ENCODE data around the gene IL22RA1.

IL22RA1 gene, protein sequence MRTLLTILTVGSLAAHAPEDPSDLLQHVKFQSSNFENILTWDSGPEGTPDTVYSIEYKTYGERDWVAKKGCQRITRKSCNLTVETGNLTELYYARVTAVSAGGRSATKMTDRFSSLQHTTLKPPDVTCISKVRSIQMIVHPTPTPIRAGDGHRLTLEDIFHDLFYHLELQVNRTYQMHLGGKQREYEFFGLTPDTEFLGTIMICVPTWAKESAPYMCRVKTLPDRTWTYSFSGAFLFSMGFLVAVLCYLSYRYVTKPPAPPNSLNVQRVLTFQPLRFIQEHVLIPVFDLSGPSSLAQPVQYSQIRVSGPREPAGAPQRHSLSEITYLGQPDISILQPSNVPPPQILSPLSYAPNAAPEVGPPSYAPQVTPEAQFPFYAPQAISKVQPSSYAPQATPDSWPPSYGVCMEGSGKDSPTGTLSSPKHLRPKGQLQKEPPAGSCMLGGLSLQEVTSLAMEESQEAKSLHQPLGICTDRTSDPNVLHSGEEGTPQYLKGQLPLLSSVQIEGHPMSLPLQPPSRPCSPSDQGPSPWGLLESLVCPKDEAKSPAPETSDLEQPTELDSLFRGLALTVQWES

DNA sequence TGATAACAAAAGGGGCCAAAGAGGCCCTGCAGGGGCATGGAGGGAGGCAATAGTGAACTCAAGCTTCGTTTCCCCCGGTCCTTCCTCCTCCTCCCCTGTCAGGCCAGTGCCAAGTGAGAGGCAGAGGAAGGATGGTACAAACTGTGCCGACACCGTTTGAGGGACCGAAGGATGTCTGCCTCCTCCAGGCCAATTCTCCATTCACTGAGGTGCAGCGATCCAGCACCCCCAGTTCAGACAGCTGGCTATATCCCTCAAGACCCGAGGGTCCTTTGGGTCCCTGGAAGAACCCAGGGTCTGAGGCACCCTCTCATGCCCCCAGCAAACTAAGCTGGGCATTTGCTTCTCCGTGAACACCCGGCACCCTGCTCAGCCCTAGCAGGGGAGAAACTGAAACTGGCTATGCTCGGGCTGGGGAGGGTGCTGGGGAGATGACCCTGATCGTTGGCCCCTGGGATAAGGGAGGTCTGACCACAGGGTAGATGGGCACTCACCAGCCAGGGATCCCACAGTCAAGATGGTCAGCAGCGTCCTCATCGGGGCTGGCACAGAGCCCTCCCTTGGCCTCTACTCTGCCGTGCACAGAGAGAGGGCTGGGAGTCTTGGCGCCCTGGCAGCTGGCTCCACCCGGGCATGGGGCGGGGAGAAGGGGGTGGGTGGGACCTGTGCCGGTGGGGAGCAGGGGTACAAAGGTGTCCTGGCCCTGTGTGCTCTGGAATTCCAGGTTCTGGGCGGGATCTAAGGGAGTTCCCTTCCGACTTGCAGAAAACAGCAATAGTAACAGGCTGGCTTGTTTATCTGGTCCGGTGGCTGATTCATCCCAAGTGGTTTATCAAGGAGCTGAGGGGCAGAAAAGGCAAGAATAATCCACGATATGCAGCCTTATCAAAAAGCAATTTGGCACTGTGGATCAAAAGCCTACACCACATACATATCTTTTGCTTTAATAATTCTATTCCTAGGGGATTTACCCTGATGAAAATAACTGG is at the start of gene IL22RA1:
TSS of gene IL22RA1 (minus strand) at position 595 of the 989 bp plus-strand sequence. CDS start at position 537, 58 bp downstream.
- Histone ChIP-seq H3K4me1 (ENCODE audit: control insufficient read depth, insufficient read depth, low read length) (no peaks in the 10 kb centered on the region), H3K36me3 (ENCODE audit: control insufficient read depth, insufficient read depth, low read length) (no peaks in the 10 kb centered on the region), H3K27ac (ENCODE audit: low read length) (no peak within 1 kb of the TSS), H3K9me3 (ENCODE audit: control insufficient read depth, insufficient read depth, low read length) (no peaks in the 10 kb centered on the region), H3K4me3 (ENCODE audit: low read length) (no peak within 1 kb of the TSS), H3K27me3 (ENCODE audit: control insufficient read depth, insufficient read depth, low read length) (no peaks in the 10 kb centered on the region)
- no peak for DNase-seq (ENCODE audit: low read depth, low spot score)
- WGBS (ENCODE audit: insufficient coverage, insufficient read length) = no CpG with 5 or more reads among the region's 22 CpGs

DNA sequence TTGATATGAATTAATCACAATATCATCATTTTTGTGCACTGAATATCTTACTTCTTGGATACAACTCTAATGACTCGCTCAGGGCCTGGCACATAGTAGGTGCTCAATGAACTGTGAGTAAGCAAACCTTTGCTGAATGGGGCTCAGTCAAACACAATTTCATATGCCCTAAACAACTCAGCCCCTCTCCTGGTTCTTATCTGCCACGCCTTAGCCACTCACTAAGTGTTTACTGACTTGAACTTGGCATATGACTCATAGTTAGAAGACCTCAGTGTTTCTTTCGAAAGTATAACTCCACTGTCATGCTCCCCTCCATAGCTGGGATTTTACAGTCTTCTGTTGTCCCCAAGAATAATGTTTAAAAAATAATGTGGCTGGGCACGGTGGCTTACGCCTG is 48.9 kb upstream of the IL22RA1 start:
- Histone ChIP-seq H3K4me3 (ENCODE audit: low read length) (no peak overlapping the region), H3K4me1 (ENCODE audit: control insufficient read depth, insufficient read depth, low read length) (peaks cover 3% of the 10 kb centered on the region; the same call in 1 of the 2 replicates), H3K27ac (ENCODE audit: low read length) (no peak overlapping the region), H3K27me3 (ENCODE audit: control insufficient read depth, insufficient read depth, low read length) (no peaks in the 10 kb centered on the region), H3K9me3 (ENCODE audit: control insufficient read depth, insufficient read depth, low read length) (no peaks in the 10 kb centered on the region), H3K36me3 (ENCODE audit: control insufficient read depth, insufficient read depth, low read length) (no peaks in the 10 kb centered on the region)
- WGBS (ENCODE audit: insufficient coverage, insufficient read length) = no CpG with 5 or more reads among the region's 5 CpGs
- DNase-seq (ENCODE audit: low read depth, low spot score) = no peak

DNA sequence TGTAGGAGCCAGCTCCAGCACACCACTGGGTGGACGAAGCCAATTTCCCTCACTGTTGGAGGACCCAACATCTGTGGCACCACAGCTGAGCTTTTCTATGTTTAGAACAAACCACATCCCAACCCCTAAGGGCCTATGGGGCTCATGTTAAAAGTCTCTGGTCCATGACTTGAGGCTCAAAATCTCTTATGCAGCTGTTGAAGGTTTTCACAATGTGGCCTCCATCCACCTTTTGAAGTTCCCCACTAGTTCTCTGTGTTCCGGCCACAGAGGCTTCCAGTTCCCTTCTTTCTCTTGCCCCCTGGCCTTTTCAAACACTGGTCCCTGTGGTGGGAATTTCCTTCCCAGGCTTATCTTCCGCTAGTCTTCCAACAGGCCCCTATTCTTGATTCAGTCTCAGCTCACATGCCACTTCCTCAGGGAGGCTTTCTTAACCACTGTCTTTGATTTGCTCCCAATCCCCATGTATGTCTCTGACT is 48.1 kb upstream of the IL22RA1 start:
- Histone ChIP-seq H3K36me3 (ENCODE audit: control insufficient read depth, insufficient read depth, low read length) (no peaks in the 10 kb centered on the region), H3K4me3 (ENCODE audit: low read length) (no peak overlapping the region), H3K27ac (ENCODE audit: low read length) (no peak overlapping the region), H3K9me3 (ENCODE audit: control insufficient read depth, insufficient read depth, low read length) (no peaks in the 10 kb centered on the region), H3K4me1 (ENCODE audit: control insufficient read depth, insufficient read depth, low read length) (peaks cover 3% of the 10 kb centered on the region; the same call in 1 of the 2 replicates), H3K27me3 (ENCODE audit: control insufficient read depth, insufficient read depth, low read length) (no peaks in the 10 kb centered on the region)
- no peak for DNase-seq (ENCODE audit: low read depth, low spot score)
- no CpG with 5 or more reads among the region's 3 CpGs for WGBS (ENCODE audit: insufficient coverage, insufficient read length)

DNA sequence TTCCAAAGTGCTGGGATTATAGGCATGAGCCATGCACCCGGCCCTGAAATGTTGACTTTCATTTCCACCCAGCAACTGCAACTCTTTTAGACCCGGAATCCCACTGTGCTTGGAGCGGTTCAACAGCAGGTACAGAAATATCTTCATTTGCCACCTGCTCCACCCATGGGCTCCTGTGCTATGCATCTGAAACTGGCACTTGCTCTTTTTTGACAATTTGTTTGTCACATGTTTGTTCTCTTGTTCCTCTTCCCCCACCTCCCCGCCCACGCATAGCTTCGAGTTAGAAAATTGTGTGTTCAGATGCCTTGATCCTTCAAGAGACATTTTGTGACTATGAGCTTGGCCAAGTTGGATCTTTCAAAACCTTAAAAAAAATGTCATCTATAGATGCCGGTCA is 46.6 kb upstream of the IL22RA1 start:
- H3K9me3 ChIP-seq (ENCODE audit: control insufficient read depth, insufficient read depth, low read length) = no peaks in the 10 kb centered on the region
- no peak for DNase-seq (ENCODE audit: low read depth, low spot score)
- no peaks in the 10 kb centered on the region for H3K27me3 ChIP-seq (ENCODE audit: control insufficient read depth, insufficient read depth, low read length)
- H3K4me3 ChIP-seq (ENCODE audit: low read length) = no peak overlapping the region
- peaks cover 3% of the 10 kb centered on the region; the same call in 1 of the 2 replicates for H3K4me1 ChIP-seq (ENCODE audit: control insufficient read depth, insufficient read depth, low read length)
- no peak overlapping the region for H3K27ac ChIP-seq (ENCODE audit: low read length)
- no CpG with 5 or more reads among the region's 7 CpGs for WGBS (ENCODE audit: insufficient coverage, insufficient read length)
- no peaks in the 10 kb centered on the region for H3K36me3 ChIP-seq (ENCODE audit: control insufficient read depth, insufficient read depth, low read length)

DNA sequence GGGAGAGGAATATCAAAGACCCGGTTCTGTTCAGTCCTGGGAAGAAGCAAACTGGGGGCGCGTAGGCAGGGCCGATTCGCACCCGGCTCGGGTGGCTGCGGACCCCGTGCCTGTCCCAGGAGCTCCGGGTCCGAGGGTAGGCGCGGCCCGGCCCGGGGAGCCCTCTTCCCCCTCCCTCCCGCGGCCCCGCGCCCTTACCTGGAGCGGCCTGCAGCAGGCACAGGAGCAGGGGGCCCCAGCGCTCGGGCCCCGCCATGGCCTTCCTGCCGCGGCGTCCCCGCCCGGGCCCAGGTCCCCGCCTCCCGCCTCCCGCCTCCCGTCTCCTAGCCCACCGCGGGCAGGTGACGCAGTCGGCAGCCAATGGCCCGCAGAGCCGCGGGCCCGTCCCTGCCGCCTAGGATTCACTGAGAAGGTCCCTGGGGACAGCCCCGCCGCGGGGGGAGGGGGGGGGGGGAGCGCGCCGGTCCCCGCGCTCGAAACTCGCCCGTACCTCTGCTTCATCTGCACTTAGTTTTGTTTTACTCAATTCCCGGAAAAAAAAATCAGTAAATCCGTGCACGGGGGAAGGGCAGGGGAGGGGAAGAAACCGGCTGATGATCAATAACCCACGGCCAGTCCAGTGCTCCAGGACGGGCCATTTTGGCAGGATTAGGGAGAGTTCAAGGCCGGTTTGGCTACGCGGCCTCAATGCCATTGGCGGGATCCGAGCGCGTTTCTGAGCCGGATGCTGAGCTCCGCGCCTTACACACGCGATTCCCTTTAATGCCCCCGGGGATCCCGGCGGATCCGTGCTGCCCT is 44.3 kb upstream of the IL22RA1 start, which contains the start of gene IFNLR1:
TSS of gene IFNLR1 (minus strand) at position 297 of the 798 bp plus-strand sequence. CDS start at position 256, 41 bp downstream.
- Histone ChIP-seq H3K27ac (ENCODE audit: low read length) (no peak within 1 kb of the TSS), H3K27me3 (ENCODE audit: control insufficient read depth, insufficient read depth, low read length) (no peaks in the 10 kb centered on the region), H3K4me1 (ENCODE audit: control insufficient read depth, insufficient read depth, low read length) (peaks cover 3% of the 10 kb centered on the region; the same call in 1 of the 2 replicates), H3K9me3 (ENCODE audit: control insufficient read depth, insufficient read depth, low read length) (no peaks in the 10 kb centered on the region), H3K36me3 (ENCODE audit: control insufficient read depth, insufficient read depth, low read length) (no peaks in the 10 kb centered on the region), H3K4me3 (ENCODE audit: low read length) (peak within 1 kb of the TSS; percentile 79; the same call in 1 of the 2 replicates)
- no CpG with 5 or more reads among the region's 74 CpGs for WGBS (ENCODE audit: insufficient coverage, insufficient read length)
- no peak for DNase-seq (ENCODE audit: low read depth, low spot score)

DNA sequence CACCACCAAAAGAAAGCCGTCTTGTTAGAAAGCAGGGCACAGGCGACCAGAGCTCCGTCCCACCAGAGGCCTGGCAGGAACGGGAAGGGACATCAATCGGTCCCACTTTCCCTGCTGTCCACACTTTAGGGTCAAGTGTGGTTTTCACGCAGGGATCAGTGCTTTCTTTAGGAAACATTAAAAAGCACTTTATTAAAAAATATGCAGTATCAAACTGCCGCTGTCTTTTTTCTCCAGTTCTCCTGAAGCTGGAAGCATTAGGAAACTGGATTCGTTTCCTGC is 43.7 kb upstream of the IL22RA1 start:
- Histone ChIP-seq H3K27ac (ENCODE audit: low read length) (no peak overlapping the region), H3K4me3 (ENCODE audit: low read length) (peak overlapping the region; percentile 79; the same call in 1 of the 2 replicates), H3K27me3 (ENCODE audit: control insufficient read depth, insufficient read depth, low read length) (no peaks in the 10 kb centered on the region), H3K36me3 (ENCODE audit: control insufficient read depth, insufficient read depth, low read length) (no peaks in the 10 kb centered on the region), H3K4me1 (ENCODE audit: control insufficient read depth, insufficient read depth, low read length) (peaks cover 3% of the 10 kb centered on the region; the same call in 1 of the 2 replicates), H3K9me3 (ENCODE audit: control insufficient read depth, insufficient read depth, low read length) (no peaks in the 10 kb centered on the region)
- no CpG with 5 or more reads among the region's 8 CpGs for WGBS (ENCODE audit: insufficient coverage, insufficient read length)
- DNase-seq (ENCODE audit: low read depth, low spot score) = no peak

DNA sequence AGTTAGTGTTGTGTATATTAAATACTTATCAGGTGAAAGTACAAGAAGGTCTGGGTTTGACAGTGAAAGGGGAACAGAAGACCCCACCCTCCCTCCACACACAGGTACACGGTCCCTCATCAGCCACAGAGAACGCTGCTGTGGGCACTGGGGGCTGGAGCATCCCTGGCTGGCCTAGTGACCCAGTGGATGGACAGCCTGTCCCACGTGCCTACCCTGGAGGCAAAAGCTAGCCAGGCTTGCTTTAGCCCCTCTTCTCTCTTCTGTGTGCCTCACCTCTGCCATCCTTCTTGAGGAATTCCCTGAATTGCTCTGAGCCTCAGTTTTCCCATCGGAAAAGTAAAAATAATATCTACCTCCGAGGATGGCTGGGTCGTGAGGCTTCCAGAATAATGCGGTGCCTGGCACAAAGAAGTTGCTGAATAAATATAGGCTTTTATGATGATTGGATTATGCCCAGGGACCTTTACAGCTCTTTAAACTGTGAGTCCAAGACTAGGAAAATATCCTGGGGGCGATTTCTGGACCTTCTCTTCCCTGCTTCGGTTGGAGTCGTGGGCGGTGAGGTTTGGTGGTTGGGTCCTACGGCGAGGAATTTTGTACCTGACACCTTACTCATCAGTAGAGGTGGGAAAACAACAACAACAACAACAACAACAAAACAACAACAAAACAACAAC is 43.2 kb upstream of the IL22RA1 start:
- Histone ChIP-seq H3K4me3 (ENCODE audit: low read length) (peak overlapping the region; percentile 79; the same call in 1 of the 2 replicates), H3K27ac (ENCODE audit: low read length) (no peak overlapping the region), H3K27me3 (ENCODE audit: control insufficient read depth, insufficient read depth, low read length) (no peaks in the 10 kb centered on the region), H3K4me1 (ENCODE audit: control insufficient read depth, insufficient read depth, low read length) (peaks cover 3% of the 10 kb centered on the region; the same call in 1 of the 2 replicates), H3K9me3 (ENCODE audit: control insufficient read depth, insufficient read depth, low read length) (no peaks in the 10 kb centered on the region), H3K36me3 (ENCODE audit: control insufficient read depth, insufficient read depth, low read length) (no peaks in the 10 kb centered on the region)
- no CpG with 5 or more reads among the region's 13 CpGs for WGBS (ENCODE audit: insufficient coverage, insufficient read length)
- DNase-seq (ENCODE audit: low read depth, low spot score) = no peak

DNA sequence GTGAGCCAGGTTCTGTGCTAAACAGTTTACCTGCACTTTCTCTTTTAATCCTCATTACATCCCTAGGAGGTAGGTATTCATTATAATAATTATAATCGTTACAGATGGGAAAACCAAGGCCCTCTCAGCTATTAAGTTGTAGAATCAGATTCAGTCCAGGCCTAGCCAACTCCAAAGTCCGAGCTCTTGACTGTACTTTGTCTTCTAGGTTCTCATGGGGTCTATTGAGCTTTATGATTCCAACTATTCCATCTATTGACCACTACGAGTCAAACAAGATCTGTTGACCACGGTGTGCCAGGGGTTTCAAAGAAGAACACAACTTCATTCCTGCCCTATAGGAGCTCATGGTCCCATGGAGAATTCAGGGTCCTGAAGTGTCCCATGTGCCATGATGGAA is 42.1 kb upstream of the IL22RA1 start:
- H3K27me3 ChIP-seq (ENCODE audit: control insufficient read depth, insufficient read depth, low read length) = no peaks in the 10 kb centered on the region
- H3K4me1 ChIP-seq (ENCODE audit: control insufficient read depth, insufficient read depth, low read length) = peaks cover 3% of the 10 kb centered on the region; the same call in 1 of the 2 replicates
- no peak overlapping the region for H3K4me3 ChIP-seq (ENCODE audit: low read length)
- no peak overlapping the region for H3K27ac ChIP-seq (ENCODE audit: low read length)
- no peak for DNase-seq (ENCODE audit: low read depth, low spot score)
- H3K9me3 ChIP-seq (ENCODE audit: control insufficient read depth, insufficient read depth, low read length) = no peaks in the 10 kb centered on the region
- WGBS (ENCODE audit: insufficient coverage, insufficient read length) = no CpG with 5 or more reads among the region's 4 CpGs
- H3K36me3 ChIP-seq (ENCODE audit: control insufficient read depth, insufficient read depth, low read length) = no peaks in the 10 kb centered on the region

DNA sequence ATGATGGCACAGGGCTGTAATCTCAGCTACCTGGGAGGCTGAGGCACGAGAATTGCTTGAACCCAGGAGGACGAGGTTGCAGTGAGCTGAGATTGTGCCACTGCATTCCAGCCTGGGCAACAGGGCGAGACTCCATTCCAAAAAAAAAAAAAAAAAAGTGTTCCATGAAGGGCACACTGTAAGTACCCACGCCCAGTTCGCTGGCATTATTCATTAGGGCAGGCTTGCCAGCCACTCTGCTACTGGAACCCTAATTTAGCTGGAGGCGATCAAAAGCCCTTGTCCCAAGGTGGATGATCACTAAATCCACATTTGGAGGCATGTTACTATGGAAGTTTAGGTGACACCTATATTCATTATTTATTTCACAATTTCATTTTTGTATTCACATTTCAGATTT is 39.1 kb upstream of the IL22RA1 start:
- no peaks in the 10 kb centered on the region; the same call in 1 of the 2 replicates for H3K27me3 ChIP-seq (ENCODE audit: control insufficient read depth, insufficient read depth, low read length)
- DNase-seq (ENCODE audit: low read depth, low spot score) = no peak
- H3K4me3 ChIP-seq (ENCODE audit: low read length) = no peak overlapping the region
- H3K4me1 ChIP-seq (ENCODE audit: control insufficient read depth, insufficient read depth, low read length) = no peaks in the 10 kb centered on the region
- WGBS (ENCODE audit: insufficient coverage, insufficient read length) = no CpG with 5 or more reads among the region's 6 CpGs
- H3K27ac ChIP-seq (ENCODE audit: low read length) = no peak overlapping the region
- no peaks in the 10 kb centered on the region for H3K9me3 ChIP-seq (ENCODE audit: control insufficient read depth, insufficient read depth, low read length)
- peaks cover 5% of the 10 kb centered on the region for H3K36me3 ChIP-seq (ENCODE audit: control insufficient read depth, insufficient read depth, low read length)

Measured in iPS DF 6.9 (cell line).